Measurements from ENCODE around the gene ADAM29. TPM values are rescaled to one million over a fixed set of nuclear protein-coding genes. Genes with fewer than 3 reads are reported as not detected.
"Not testable (repeated sequence)": the region's sequence is repeated elsewhere in the genome, so short reads cannot be mapped to it uniquely, and the experiment has no call there.

Gene ADAM29
- total RNA-seq, 1 donor from 2014 or later = not detected

DNA sequence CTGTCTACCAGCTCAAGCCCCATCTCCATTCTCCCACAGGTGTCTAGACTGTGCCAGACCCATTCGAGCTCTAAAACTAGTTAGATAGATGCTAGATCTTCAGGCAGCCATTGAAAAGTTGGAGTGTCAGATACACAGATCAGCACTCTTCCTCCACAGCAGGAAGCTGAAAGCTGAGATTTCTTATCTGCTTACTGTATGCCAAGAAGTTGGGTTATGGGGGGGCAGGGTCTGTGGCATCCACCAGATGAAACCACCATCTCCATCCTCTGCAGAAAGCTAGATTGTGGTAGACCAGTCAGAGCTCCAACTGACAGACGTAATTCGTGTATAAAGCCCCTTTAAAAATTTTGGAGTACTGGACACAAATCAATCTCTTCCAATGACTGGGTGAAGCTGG is 54.8 kb downstream of the ADAM29 start:
- Histone ChIP-seq H3K4me2 (no peak overlapping the region), H3K4me3 (no peak overlapping the region), H3K9me3 (ENCODE audit: low read depth) (no peaks in the 10 kb centered on the region), H3K27ac (no peak overlapping the region), H2AFZ (replicated peaks) (no peak overlapping the region), H3K27me3 (no peaks in the 10 kb centered on the region), H3K36me3 (no peaks in the 10 kb centered on the region), H4K20me1 (ENCODE audit: low read depth) (no peaks in the 10 kb centered on the region), H3K9ac (no peak overlapping the region), H3F3A (ENCODE audit: low read depth) (no peaks in the 10 kb centered on the region), H3K79me2 (ENCODE audit: low read depth) (no peaks in the 10 kb centered on the region), H3K4me1 (no peaks in the 10 kb centered on the region)
- Mint-ChIP-seq H3K27me3 (ENCODE audit: insufficient read depth, low read depth) (peaks cover 2% of the 10 kb centered on the region), H3K27ac (no peak overlapping the region), H3K4me3 (no peak overlapping the region), H3K9me3 (no peaks in the 10 kb centered on the region), H3K4me1 (no peaks in the 10 kb centered on the region), H3K36me3 (no peaks in the 10 kb centered on the region)
- DNase-seq (ENCODE audit: low spot score) = no peak
- TF ChIP-seq, protein P1, sequence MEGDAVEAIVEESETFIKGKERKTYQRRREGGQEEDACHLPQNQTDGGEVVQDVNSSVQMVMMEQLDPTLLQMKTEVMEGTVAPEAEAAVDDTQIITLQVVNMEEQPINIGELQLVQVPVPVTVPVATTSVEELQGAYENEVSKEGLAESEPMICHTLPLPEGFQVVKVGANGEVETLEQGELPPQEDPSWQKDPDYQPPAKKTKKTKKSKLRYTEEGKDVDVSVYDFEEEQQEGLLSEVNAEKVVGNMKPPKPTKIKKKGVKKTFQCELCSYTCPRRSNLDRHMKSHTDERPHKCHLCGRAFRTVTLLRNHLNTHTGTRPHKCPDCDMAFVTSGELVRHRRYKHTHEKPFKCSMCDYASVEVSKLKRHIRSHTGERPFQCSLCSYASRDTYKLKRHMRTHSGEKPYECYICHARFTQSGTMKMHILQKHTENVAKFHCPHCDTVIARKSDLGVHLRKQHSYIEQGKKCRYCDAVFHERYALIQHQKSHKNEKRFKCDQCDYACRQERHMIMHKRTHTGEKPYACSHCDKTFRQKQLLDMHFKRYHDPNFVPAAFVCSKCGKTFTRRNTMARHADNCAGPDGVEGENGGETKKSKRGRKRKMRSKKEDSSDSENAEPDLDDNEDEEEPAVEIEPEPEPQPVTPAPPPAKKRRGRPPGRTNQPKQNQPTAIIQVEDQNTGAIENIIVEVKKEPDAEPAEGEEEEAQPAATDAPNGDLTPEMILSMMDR (IDR thresholded peaks at IDR 0.05) = no peak
- TF ChIP-seq EZH2 (IDR thresholded peaks at IDR 0.05) (no peak), EZH2phosphoT487 (IDR thresholded peaks at IDR 0.05) (no peak)

DNA sequence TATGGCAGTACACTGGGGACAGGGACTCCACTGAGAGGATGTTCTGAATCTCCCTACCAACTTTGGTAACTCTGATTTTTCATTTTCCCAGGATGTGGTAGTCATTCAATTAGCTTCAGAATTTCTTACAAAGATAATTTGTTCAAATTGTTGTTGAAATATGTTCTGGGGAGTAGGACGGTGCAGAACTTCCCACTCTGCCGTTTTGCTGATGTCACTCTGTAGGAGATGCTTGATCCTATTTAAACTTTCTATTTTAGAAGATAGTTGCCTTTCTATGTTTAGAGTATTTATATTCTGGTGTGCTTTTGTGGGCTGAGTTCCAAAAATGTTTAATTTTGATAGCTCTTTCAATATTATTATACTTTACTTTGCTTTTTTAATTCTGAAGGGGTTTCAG is 55.2 kb downstream of the ADAM29 start:
- no peaks in the 10 kb centered on the region for H3K79me2 ChIP-seq (ENCODE audit: low read depth)
- H2AFZ ChIP-seq (replicated peaks) = no peak overlapping the region
- Mint-ChIP-seq H3K27ac (no peak overlapping the region), H3K36me3 (no peaks in the 10 kb centered on the region), H3K9me3 (no peaks in the 10 kb centered on the region), H3K4me3 (no peak overlapping the region), H3K27me3 (ENCODE audit: insufficient read depth, low read depth) (peaks cover 3% of the 10 kb centered on the region), H3K4me1 (no peaks in the 10 kb centered on the region)
- no peaks in the 10 kb centered on the region for H4K20me1 ChIP-seq (ENCODE audit: low read depth)
- no peak overlapping the region for H3K27ac ChIP-seq
- H3K4me1 ChIP-seq = no peaks in the 10 kb centered on the region
- no peaks in the 10 kb centered on the region for H3K36me3 ChIP-seq
- no peaks in the 10 kb centered on the region for H3F3A ChIP-seq (ENCODE audit: low read depth)
- H3K4me2 ChIP-seq = no peak overlapping the region
- H3K27me3 ChIP-seq = no peaks in the 10 kb centered on the region
- H3K9me3 ChIP-seq (ENCODE audit: low read depth) = no peaks in the 10 kb centered on the region
- DNase-seq (ENCODE audit: low spot score) = no peak
- H3K4me3 ChIP-seq = no peak overlapping the region
- no peak overlapping the region for H3K9ac ChIP-seq
- TF ChIP-seq, protein P1 (IDR thresholded peaks at IDR 0.05) = no peak
- TF ChIP-seq EZH2 (IDR thresholded peaks at IDR 0.05) = no peak
- TF ChIP-seq EZH2phosphoT487 (IDR thresholded peaks at IDR 0.05) = no peak

DNA sequence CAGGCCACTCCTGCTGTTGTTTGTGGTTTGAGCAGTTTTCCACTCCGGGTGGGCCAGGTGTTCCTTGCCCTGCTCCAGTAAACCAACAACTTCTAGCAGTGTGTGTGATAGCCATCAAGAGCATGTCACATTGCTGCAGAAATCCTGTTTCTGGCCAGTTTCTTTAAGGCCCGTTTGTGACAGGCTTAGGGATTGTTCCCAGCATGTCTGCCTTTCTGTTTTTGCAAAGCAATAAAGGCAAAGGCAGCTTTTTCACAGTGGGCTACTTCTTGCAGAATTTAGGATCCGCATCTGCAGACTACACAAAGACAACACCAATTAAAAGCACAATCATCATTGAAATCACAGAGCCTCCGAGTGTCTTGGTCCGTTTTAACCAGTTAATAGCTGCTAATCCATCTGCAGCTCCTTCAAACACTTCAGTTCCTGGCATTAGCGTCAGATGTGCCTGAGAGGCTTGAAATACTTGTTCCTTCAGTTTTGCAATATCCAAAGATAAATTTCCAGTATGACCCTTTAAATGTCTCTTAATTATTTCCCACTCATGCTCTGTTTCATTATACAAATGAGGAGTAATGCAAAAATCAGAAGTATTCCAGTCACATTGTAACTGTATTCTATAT is 65.1 kb downstream of the ADAM29 start:
- Histone ChIP-seq H3K27me3 (no peaks in the 10 kb centered on the region), H3K4me2 (peak overlapping the region; percentile 51), H3K36me3 (no peaks in the 10 kb centered on the region), H3K4me3 (no peak overlapping the region), H3K9me3 (ENCODE audit: low read depth) (peaks cover 6% of the 10 kb centered on the region), H2AFZ (replicated peaks) (no peak overlapping the region), H3F3A (ENCODE audit: low read depth) (peaks cover 8% of the 10 kb centered on the region), H3K79me2 (ENCODE audit: low read depth) (no peaks in the 10 kb centered on the region), H4K20me1 (ENCODE audit: low read depth) (no peaks in the 10 kb centered on the region), H3K27ac (peak overlapping the region; percentile 35), H3K9ac (no peak overlapping the region), H3K4me1 (peaks cover 13% of the 10 kb centered on the region)
- peaks cover 10% of the 10 kb centered on the region for H3K4me1 Mint-ChIP-seq
- H3K9me3 Mint-ChIP-seq = peaks cover 11% of the 10 kb centered on the region
- H3K27ac Mint-ChIP-seq = peak overlapping the region; percentile 23
- H3K4me3 Mint-ChIP-seq = no peak overlapping the region
- H3K27me3 Mint-ChIP-seq (ENCODE audit: insufficient read depth, low read depth) = peaks cover 5% of the 10 kb centered on the region
- no peaks in the 10 kb centered on the region for H3K36me3 Mint-ChIP-seq
- peak; percentile 58 for DNase-seq (ENCODE audit: low spot score)
- TF ChIP-seq EZH2phosphoT487 (IDR thresholded peaks at IDR 0.05) (no peak), EZH2 (IDR thresholded peaks at IDR 0.05) (no peak)
- TF ChIP-seq, protein P1 (IDR thresholded peaks at IDR 0.05) = no peak

DNA sequence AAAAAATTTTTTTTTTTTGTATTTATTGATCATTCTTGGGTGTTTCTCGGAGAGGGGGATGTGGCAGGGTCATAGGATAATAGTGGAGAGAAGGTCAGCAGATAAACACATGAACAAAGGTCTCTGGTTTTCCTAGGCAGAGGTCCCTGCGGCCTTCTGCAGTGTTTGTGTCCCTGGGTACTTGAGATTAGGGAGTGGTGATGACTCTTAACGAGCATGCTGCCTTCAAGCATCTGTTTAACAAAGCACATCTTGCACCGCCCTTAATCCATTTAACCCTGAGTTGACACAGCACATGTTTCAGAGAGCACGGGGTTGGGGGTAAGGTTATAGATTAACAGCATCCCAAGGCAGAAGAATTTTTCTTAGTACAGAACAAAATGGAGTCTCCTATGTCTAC is 65.7 kb downstream of the ADAM29 start:
- not testable (repeated sequence) for H3K27me3 Mint-ChIP-seq (ENCODE audit: insufficient read depth, low read depth); H3K36me3 ChIP-seq; H3K27me3 ChIP-seq; H3K36me3 Mint-ChIP-seq; H3K27ac Mint-ChIP-seq; H3K4me3 ChIP-seq; H3F3A ChIP-seq (ENCODE audit: low read depth); DNase-seq (ENCODE audit: low spot score); H4K20me1 ChIP-seq (ENCODE audit: low read depth); H3K9me3 ChIP-seq (ENCODE audit: low read depth); H3K4me2 ChIP-seq; H3K79me2 ChIP-seq (ENCODE audit: low read depth); H2AFZ ChIP-seq (replicated peaks); H3K4me1 Mint-ChIP-seq; H3K9ac ChIP-seq; H3K4me3 Mint-ChIP-seq
- H3K27ac ChIP-seq = peak overlapping the region; percentile 35
- peaks cover 13% of the 10 kb centered on the region for H3K4me1 ChIP-seq
- peaks cover 11% of the 10 kb centered on the region for H3K9me3 Mint-ChIP-seq

Measured in neural progenitor cell (in vitro differentiated cells).